ENCODE results near the gene SPEM2. TPM values are rescaled to one million over a fixed set of nuclear protein-coding genes. Genes with fewer than 3 reads are reported as not detected.

The SPEM2 gene
- total RNA-seq, 1 donor from 2014 or later = not detected

DNA sequence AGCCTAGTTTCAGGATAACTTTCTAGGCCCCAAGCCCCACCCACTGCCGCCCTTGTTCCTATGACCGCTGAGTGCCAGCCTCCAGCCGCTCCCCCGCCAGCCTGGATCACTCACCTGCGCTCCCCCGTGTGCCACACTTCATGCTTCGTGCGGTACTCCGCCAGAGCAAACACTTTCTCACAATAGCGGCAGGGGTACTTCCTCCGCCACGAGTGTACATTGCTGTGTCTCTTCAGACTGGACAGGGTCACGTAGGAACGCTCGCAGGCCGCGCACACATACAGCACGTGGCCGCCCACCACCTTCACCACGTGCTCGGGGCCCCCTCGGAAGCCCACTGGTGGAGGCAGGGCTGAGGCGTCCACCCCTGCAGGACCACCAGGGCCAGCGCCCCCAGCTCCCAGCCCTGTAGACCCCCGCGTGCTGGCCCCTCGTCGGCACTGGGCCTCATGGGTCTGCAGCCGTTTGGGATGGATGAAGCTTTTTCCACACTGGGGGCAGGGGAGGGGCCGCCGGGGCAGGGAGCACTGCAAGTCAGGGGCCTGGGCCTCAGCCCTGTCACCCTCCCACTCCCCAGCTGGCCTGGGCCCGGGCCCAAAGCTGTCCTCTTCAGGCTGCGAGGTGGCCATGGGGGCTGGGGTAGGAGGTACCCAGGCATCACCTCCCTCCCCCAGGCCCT, 40.3 kb downstream of the SPEM2 start:
- peaks cover 7% of the 10 kb centered on the region for H3K27me3 Mint-ChIP-seq (ENCODE audit: unreplicated experiment)
- no peak overlapping the region for H3K4me3 Mint-ChIP-seq (ENCODE audit: unreplicated experiment)
- TF ChIP-seq, protein P1, sequence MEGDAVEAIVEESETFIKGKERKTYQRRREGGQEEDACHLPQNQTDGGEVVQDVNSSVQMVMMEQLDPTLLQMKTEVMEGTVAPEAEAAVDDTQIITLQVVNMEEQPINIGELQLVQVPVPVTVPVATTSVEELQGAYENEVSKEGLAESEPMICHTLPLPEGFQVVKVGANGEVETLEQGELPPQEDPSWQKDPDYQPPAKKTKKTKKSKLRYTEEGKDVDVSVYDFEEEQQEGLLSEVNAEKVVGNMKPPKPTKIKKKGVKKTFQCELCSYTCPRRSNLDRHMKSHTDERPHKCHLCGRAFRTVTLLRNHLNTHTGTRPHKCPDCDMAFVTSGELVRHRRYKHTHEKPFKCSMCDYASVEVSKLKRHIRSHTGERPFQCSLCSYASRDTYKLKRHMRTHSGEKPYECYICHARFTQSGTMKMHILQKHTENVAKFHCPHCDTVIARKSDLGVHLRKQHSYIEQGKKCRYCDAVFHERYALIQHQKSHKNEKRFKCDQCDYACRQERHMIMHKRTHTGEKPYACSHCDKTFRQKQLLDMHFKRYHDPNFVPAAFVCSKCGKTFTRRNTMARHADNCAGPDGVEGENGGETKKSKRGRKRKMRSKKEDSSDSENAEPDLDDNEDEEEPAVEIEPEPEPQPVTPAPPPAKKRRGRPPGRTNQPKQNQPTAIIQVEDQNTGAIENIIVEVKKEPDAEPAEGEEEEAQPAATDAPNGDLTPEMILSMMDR (IDR thresholded peaks at IDR 0.05; ENCODE audit: partially characterized antibody, unreplicated experiment) = no peak
- no peak for DNase-seq
- peaks cover 4% of the 10 kb centered on the region for H3K36me3 Mint-ChIP-seq (ENCODE audit: unreplicated experiment)
- H3K4me1 Mint-ChIP-seq (ENCODE audit: low read depth, unreplicated experiment) = peaks cover 5% of the 10 kb centered on the region
- H3K27ac Mint-ChIP-seq (ENCODE audit: unreplicated experiment) = no peak overlapping the region
- H3K9me3 Mint-ChIP-seq (ENCODE audit: unreplicated experiment) = peaks cover 6% of the 10 kb centered on the region

DNA sequence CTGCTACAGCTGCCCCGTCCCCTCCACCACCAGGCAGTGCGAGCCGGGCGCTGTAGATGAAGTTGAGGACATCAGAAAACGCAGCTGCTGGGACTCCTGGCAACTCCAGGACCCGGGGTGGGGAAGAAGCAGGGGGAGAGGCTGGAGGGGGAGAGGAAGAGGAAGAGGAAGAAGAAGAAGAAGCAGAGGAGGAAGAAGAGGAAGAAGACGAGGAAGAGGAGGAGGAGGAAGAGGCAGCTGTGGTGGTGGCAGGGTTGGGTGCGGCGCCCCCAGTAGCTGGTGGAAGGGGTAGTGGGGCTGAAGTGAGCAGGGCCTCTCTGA, 40.9 kb downstream of the SPEM2 start:
- Mint-ChIP-seq H3K27me3 (ENCODE audit: unreplicated experiment) (peaks cover 7% of the 10 kb centered on the region), H3K27ac (ENCODE audit: unreplicated experiment) (no peak overlapping the region), H3K9me3 (ENCODE audit: unreplicated experiment) (peaks cover 3% of the 10 kb centered on the region), H3K36me3 (ENCODE audit: unreplicated experiment) (peaks cover 2% of the 10 kb centered on the region), H3K4me3 (ENCODE audit: unreplicated experiment) (no peak overlapping the region), H3K4me1 (ENCODE audit: low read depth, unreplicated experiment) (peaks cover 1% of the 10 kb centered on the region)
- DNase-seq = no peak
- TF ChIP-seq, protein P1 (IDR thresholded peaks at IDR 0.05; ENCODE audit: partially characterized antibody, unreplicated experiment) = no peak

DNA sequence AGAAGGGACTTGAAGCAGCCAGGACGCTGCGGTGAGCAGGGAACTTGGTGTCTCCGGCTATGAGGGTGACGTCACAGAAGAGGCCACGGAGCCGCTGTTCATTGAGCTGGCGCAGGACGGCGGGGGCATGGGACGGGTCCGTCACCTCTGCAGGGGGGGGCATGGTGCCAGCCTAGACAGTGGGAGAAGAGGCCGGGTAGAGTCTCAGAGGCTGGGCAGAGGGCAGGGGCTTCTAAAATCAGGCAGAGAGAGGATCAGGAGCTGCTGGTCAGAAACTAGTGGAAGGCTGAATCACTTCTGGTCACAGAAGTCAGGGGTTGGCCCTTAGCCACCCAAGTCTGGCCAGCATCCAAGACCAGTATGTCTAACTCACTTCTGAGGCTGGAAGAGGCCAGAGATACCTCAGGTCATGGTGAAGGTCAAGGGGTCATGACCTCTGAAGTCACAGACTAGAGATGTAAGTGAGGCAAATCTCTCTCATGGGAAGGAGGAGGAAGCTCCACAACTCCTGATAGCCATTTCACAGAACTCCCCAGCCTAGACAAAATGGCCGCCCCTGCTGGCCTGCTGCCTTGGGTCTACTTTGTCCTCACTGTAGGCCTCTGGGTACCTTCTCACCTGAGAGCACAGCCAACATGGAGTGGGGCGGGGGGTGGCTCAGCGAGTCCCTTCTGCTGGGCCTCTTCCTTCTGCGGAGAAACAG, 41.4 kb downstream of the SPEM2 start:
- H3K27me3 Mint-ChIP-seq (ENCODE audit: unreplicated experiment) = peaks cover 7% of the 10 kb centered on the region
- DNase-seq = no peak
- TF ChIP-seq, protein P1 (IDR thresholded peaks at IDR 0.05; ENCODE audit: partially characterized antibody, unreplicated experiment) = no peak
- H3K4me3 Mint-ChIP-seq (ENCODE audit: unreplicated experiment) = no peak overlapping the region
- H3K4me1 Mint-ChIP-seq (ENCODE audit: low read depth, unreplicated experiment) = no peaks in the 10 kb centered on the region
- H3K36me3 Mint-ChIP-seq (ENCODE audit: unreplicated experiment) = no peaks in the 10 kb centered on the region
- H3K9me3 Mint-ChIP-seq (ENCODE audit: unreplicated experiment) = peaks cover 3% of the 10 kb centered on the region
- no peak overlapping the region for H3K27ac Mint-ChIP-seq (ENCODE audit: unreplicated experiment)

DNA sequence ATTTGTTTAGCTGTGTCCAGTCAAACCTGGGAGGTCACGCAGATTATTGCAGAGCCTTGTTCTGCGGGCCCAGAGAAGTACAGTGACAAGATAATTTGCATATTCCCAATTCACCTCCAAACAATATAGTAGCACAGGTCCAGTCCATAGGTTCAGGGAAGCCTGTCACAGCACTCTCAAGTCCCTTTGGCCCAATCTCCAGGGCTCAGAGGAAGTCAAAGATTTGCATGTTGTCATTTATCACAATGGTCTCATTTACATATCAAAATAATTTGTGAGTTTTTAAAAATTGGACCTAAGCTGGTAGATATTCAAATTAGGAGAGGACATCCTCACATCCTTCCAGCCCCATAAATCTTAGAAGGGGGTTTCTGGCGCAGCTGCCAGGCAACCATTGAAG, 42.1 kb downstream of the SPEM2 start:
- TF ChIP-seq, protein P1 (IDR thresholded peaks at IDR 0.05; ENCODE audit: partially characterized antibody, unreplicated experiment) = no peak
- Mint-ChIP-seq H3K4me3 (ENCODE audit: unreplicated experiment) (no peak overlapping the region), H3K27me3 (ENCODE audit: unreplicated experiment) (peaks cover 7% of the 10 kb centered on the region), H3K36me3 (ENCODE audit: unreplicated experiment) (no peaks in the 10 kb centered on the region), H3K4me1 (ENCODE audit: low read depth, unreplicated experiment) (no peaks in the 10 kb centered on the region), H3K27ac (ENCODE audit: unreplicated experiment) (no peak overlapping the region), H3K9me3 (ENCODE audit: unreplicated experiment) (peaks cover 3% of the 10 kb centered on the region)
- no peak for DNase-seq

DNA sequence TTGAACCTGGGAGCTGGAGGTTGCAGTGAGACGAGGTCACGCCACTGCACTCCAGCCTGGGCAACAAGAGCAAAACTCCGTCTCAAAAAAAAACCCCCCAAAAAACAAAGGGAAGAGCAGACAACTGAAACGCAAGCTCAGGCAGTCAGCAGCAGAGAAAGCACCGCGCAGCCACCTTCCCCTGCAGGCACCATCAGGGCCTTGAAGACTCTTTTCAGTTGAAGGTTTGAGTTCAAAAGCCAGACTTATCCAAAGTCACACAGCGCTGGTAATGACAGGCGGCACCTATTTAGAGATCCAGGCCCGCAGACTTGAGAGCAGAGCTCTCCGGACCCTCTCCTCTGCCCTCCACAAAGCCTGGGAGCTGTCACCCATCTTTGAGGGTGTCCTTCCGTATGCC, 42.9 kb downstream of the SPEM2 start:
- Mint-ChIP-seq H3K36me3 (ENCODE audit: unreplicated experiment) (no peaks in the 10 kb centered on the region), H3K27me3 (ENCODE audit: unreplicated experiment) (peaks cover 5% of the 10 kb centered on the region), H3K4me3 (ENCODE audit: unreplicated experiment) (no peak overlapping the region), H3K4me1 (ENCODE audit: low read depth, unreplicated experiment) (no peaks in the 10 kb centered on the region), H3K27ac (ENCODE audit: unreplicated experiment) (no peak overlapping the region), H3K9me3 (ENCODE audit: unreplicated experiment) (peaks cover 2% of the 10 kb centered on the region)
- DNase-seq = no peak
- TF ChIP-seq, protein P1 (IDR thresholded peaks at IDR 0.05; ENCODE audit: partially characterized antibody, unreplicated experiment) = no peak
